CD14-positive monocyte (primary cell): ENCODE measurements around the gene MT1E. TPM values are rescaled to one million over a fixed set of nuclear protein-coding genes. Genes with fewer than 3 reads are reported as not detected.

Experiments
- DNase-seq, 3 donors: peaks; one replicate each; pipeline ENCODE4 v3.0.0-alpha.2; 2011 to 2022
- H2AFZ ChIP-seq: 2 replicates; pipeline ENCODE4 v1.6.0; 2012; ENCODE audit warnings: mild to moderate bottlenecking, low read depth, low read length, inconsistent platforms; ENCODE audit not compliant: insufficient read depth, poor library complexity, severe bottlenecking
- H3K27ac ChIP-seq, 2 donors: 1 replicate in 1 of 2; 2 replicates in 1 of 2; pipeline ENCODE4 v1.5.1; 2012 to 2013; ENCODE audit warnings: low read length in 2 of 2, control low read depth in 1 of 2, inconsistent platforms in 1 of 2, low read depth in 1 of 2, mild to moderate bottlenecking in 1 of 2
- H3K27me3 ChIP-seq, 2 donors: one replicate each; pipeline versions ENCODE4 v1.6.0 to v1.6.1; 2011 to 2013; ENCODE audit warnings: low read length in 2 of 2; ENCODE audit not compliant: control insufficient read depth in 2 of 2, insufficient read depth in 2 of 2
- H3K36me3 ChIP-seq, 2 donors: replicated peaks in 1 of 2; 1 replicate in 1 of 2; 2 replicates in 1 of 2; pipeline versions ENCODE4 v1.5.1 to v1.6.1; 2012 to 2013; ENCODE audit warnings: low read length in 2 of 2, control low read depth in 1 of 2, inconsistent platforms in 1 of 2, mild to moderate bottlenecking in 1 of 2; ENCODE audit not compliant: insufficient read depth in 2 of 2, control insufficient read depth in 1 of 2
- H3K4me1 ChIP-seq, 2 donors: 1 replicate in 1 of 2; 2 replicates in 1 of 2; pipeline versions ENCODE4 v1.5.1 to v1.6.1; 2012 to 2013; ENCODE audit warnings: low read length in 2 of 2, control low read depth in 1 of 2, inconsistent platforms in 1 of 2, mild to moderate bottlenecking in 1 of 2, moderate library complexity in 1 of 2; ENCODE audit not compliant: insufficient read depth in 2 of 2, control insufficient read depth in 1 of 2
- H3K4me2 ChIP-seq: replicated peaks from 2 replicates; pipeline ENCODE3; 2012; ENCODE audit warnings: low read length, moderate library complexity, mild to moderate bottlenecking; ENCODE audit not compliant: poor library complexity, severe bottlenecking; ENCODE audit errors: extremely low read depth
- H3K4me3 ChIP-seq, 3 experiments: fragments of 200-600 bp in 1 of 3; sonication (generic) in 1 of 3; replicated peaks in 1 of 3; 1 replicate in 2 of 3; 2 replicates in 1 of 3; pipeline ENCODE4 v1.5.1; 2011 to 2013; ENCODE audit warnings: low read length in 3 of 3, mild to moderate bottlenecking in 3 of 3, control low read depth in 2 of 3, low read depth in 2 of 3, inconsistent platforms in 1 of 3, moderate library complexity in 1 of 3
- H3K79me2 ChIP-seq: 2 replicates; pipeline ENCODE4 v1.6.0; 2012; ENCODE audit warnings: mild to moderate bottlenecking, control low read depth, inconsistent platforms, low read length, moderate library complexity; ENCODE audit not compliant: insufficient read depth
- H3K9ac ChIP-seq: 2 replicates; pipeline ENCODE4 v1.6.0; 2017; ENCODE audit warnings: low read length, mild to moderate bottlenecking; ENCODE audit not compliant: insufficient read depth, poor library complexity, severe bottlenecking
- H3K9me3 ChIP-seq, 2 donors: replicated peaks in 1 of 2; 1 replicate in 1 of 2; 2 replicates in 1 of 2; pipeline versions ENCODE4 v1.5.1 to v1.6.1; 2012 to 2013; ENCODE audit warnings: low read length in 2 of 2, control low read depth in 1 of 2; ENCODE audit not compliant: control insufficient read depth in 1 of 2, insufficient read depth in 1 of 2
- H4K20me1 ChIP-seq: 2 replicates; pipeline ENCODE4 v1.6.0; 2012; ENCODE audit warnings: mild to moderate bottlenecking, low read length, control low read depth, moderate library complexity; ENCODE audit not compliant: insufficient read depth
- H3K27ac Mint-ChIP-seq, 7 donors: one replicate each; pipeline ENCODE4 v1.8.0; 2020; ENCODE audit warnings: mild to moderate bottlenecking in 7 of 7, mixed read lengths in 7 of 7, moderate library complexity in 6 of 7, inconsistent platforms in 2 of 7
- H3K27me3 Mint-ChIP-seq, 3 donors: one replicate each; pipeline ENCODE4 v1.8.0; 2021 to 2022; ENCODE audit warnings: low read depth in 3 of 3, mild to moderate bottlenecking in 3 of 3, mixed read lengths in 3 of 3, moderate library complexity in 3 of 3, inconsistent platforms in 1 of 3
- H3K36me3 Mint-ChIP-seq, 2 donors: one replicate each; pipeline ENCODE4 v1.8.0; 2020; ENCODE audit warnings: mixed read lengths in 2 of 2, inconsistent platforms in 1 of 2, mild to moderate bottlenecking in 1 of 2
- H3K4me1 Mint-ChIP-seq: one replicate; pipeline ENCODE4 v1.8.0; 2020; ENCODE audit warnings: mild to moderate bottlenecking, mixed read lengths
- H3K4me3 Mint-ChIP-seq, 2 donors: one replicate each; pipeline ENCODE4 v1.8.0; 2020; ENCODE audit warnings: mild to moderate bottlenecking in 2 of 2, mixed read lengths in 2 of 2, moderate library complexity in 1 of 2
- H3K9me3 Mint-ChIP-seq, 7 donors: one replicate each; pipeline ENCODE4 v1.8.0; 2020 to 2022; ENCODE audit warnings: mixed read lengths in 7 of 7, mild to moderate bottlenecking in 6 of 7, moderate library complexity in 6 of 7, inconsistent platforms in 2 of 7
- WGBS: methylation state at CpG from one replicate; pipeline ENCODE4 v1.1.5; 2013; ENCODE audit warnings: missing lambda C conversion rate; ENCODE audit not compliant: insufficient coverage; 5-methylcytosine and 5-hydroxymethylcytosine counted together
- intact Hi-C, 2 donors: fragments of 100-400 bp; cut with micrococcal nuclease; formaldehyde crosslinking; loops; one replicate each; pipeline versions ENCODE4 v1.15.0 to v1.15.1; 2023
- polyA plus RNA-seq, 3 donors: library from polyadenylated mRNA; depleted of rRNA in 1 of 3; unstranded in 2 of 3; stranded (reverse) in 1 of 3; fragments of 300-500 nt in 2 of 3; fragments of >200 nt in 1 of 3; fragmentation: Illumina TruSeq in 2 of 3; gene quantifications; 1 replicate in 2 of 3; 2 replicates in 1 of 3; pipeline ENCODE4 v1.2.3, GENCODE V29; 2012 to 2021
- TF ChIP-seq, protein P1 (sequence below): fragments of 200-600 bp; IDR thresholded peaks from one replicate; pipeline ENCODE4 v1.8.0; 2022; ENCODE audit warnings: antibody characterized with exemption, mild to moderate bottlenecking

The MT1E gene
- polyA plus RNA-seq, 3 donors = 1.3 to 4.3 (median 4.0) TPM

DNA sequence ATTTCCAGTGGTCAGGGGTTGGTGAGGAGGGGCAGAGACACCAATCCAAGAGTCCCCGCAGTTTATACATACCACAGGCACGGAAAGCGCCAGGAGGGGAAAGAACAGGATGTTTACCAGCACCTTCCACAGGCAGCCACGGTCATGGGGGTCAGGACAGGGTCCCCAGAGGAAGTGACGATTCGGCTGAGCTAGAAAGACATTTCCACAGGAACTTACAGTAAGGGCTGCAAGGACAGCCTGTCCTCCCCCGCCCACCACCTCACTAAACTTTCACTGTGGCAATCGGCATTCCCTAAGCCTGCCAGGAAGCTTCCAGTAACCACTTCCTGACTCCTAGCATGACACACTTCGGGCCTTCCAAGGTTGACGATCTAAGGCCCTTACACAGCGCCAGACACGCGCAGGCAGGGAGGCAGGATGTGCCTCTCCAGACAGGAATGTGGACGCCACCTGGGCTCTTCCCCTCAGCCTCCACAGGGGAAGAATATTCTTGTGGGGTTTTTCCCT, 18.4 kb upstream of the MT1E start:
- no peaks in the 10 kb centered on the region for H3K9me3 ChIP-seq
- TF ChIP-seq, protein P1, sequence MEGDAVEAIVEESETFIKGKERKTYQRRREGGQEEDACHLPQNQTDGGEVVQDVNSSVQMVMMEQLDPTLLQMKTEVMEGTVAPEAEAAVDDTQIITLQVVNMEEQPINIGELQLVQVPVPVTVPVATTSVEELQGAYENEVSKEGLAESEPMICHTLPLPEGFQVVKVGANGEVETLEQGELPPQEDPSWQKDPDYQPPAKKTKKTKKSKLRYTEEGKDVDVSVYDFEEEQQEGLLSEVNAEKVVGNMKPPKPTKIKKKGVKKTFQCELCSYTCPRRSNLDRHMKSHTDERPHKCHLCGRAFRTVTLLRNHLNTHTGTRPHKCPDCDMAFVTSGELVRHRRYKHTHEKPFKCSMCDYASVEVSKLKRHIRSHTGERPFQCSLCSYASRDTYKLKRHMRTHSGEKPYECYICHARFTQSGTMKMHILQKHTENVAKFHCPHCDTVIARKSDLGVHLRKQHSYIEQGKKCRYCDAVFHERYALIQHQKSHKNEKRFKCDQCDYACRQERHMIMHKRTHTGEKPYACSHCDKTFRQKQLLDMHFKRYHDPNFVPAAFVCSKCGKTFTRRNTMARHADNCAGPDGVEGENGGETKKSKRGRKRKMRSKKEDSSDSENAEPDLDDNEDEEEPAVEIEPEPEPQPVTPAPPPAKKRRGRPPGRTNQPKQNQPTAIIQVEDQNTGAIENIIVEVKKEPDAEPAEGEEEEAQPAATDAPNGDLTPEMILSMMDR = no peak
- peak overlapping the region; percentile 65 to 93 for H3K27ac ChIP-seq
- Mint-ChIP-seq H3K4me3 (no peak overlapping the region), H3K36me3 (no peaks in the 10 kb centered on the region), H3K27me3 (peaks cover 2 to 4% (median 2%) of the 10 kb centered on the region in 3 donors), H3K9me3 (peaks cover 0 to 3% (median 0%) of the 10 kb centered on the region in 7 donors), H3K27ac (peak overlapping the region in 4 of 7 donors; percentile 56 to 91 (median 88)), H3K4me1 (peaks cover 43% of the 10 kb centered on the region)
- H4K20me1 ChIP-seq = no peaks in the 10 kb centered on the region
- H3K9ac ChIP-seq = no peak overlapping the region
- H3K79me2 ChIP-seq = no peaks in the 10 kb centered on the region
- H3K36me3 ChIP-seq = no peaks in the 10 kb centered on the region
- H2AFZ ChIP-seq = peak overlapping the region; percentile 79
- H3K4me1 ChIP-seq = peaks cover 34 to 41% of the 10 kb centered on the region in 2 donors
- no peak overlapping the region for H3K4me2 ChIP-seq
- no peaks in the 10 kb centered on the region for H3K27me3 ChIP-seq
- DNase-seq = no peak
- 36% methylated on average over 5 of the region's 14 CpGs for WGBS
- intact Hi-C loops = loop anchor here (10.0 kb wide), 3 partner anchors 98 to 578 kb away; partner anchors contain the start of genes NUDT21 (in 1 of the 2), OGFOD1 (in 1 of the 2), PSME3IP1 (in 1 of the 2) and RSPRY1 (in 1 of the 2)
- H3K4me3 ChIP-seq = no peak overlapping the region

DNA sequence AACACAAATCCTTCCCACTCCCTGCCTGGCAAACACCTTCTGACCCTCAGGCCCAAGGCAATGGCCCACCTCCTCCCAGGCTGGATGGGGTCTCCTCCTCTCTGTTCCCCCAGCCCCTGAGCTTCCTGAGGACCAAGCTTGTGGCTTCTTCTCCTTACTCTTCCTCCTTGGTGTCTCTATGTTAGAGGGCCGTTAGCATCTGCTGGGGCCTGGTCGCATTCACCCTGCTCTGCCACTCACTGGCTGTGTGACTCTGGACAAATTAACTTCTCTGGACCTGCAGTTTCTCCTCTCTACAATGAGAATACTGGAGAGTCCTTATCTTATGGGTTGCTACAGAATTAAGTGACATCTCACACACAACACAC, 17.9 kb upstream of the MT1E start:
- Mint-ChIP-seq H3K27ac (peak overlapping the region; percentile 82 to 91 (median 88)), H3K4me3 (peak overlapping the region; percentile 75 to 79), H3K4me1 (peaks cover 43% of the 10 kb centered on the region), H3K27me3 (peaks cover 2 to 3% (median 2%) of the 10 kb centered on the region in 3 donors), H3K9me3 (peaks cover 0 to 3% (median 0%) of the 10 kb centered on the region in 7 donors), H3K36me3 (no peaks in the 10 kb centered on the region)
- WGBS = no CpG with 5 or more reads among the region's 2 CpGs
- TF ChIP-seq, protein P1 = no peak
- no peaks in the 10 kb centered on the region for H3K36me3 ChIP-seq
- H3K79me2 ChIP-seq = no peaks in the 10 kb centered on the region
- no peaks in the 10 kb centered on the region for H3K9me3 ChIP-seq
- H4K20me1 ChIP-seq = no peaks in the 10 kb centered on the region
- no peaks in the 10 kb centered on the region for H3K27me3 ChIP-seq
- H3K4me3 ChIP-seq = peak overlapping the region in 2 of 3 experiments; percentile 46 to 97
- H2AFZ ChIP-seq = peak overlapping the region; percentile 79
- H3K27ac ChIP-seq = peak overlapping the region; percentile 65 to 93
- H3K4me2 ChIP-seq = peak overlapping the region; percentile 87
- intact Hi-C loops = loop anchor here (10.0 kb wide), 3 partner anchors 97 to 577 kb away; partner anchors contain the start of genes NUDT21 (in 1 of the 2), OGFOD1 (in 1 of the 2), PSME3IP1 (in 1 of the 2) and RSPRY1 (in 1 of the 2)
- peaks cover 34 to 41% of the 10 kb centered on the region in 2 donors for H3K4me1 ChIP-seq
- peak overlapping the region; percentile 65 for H3K9ac ChIP-seq
- DNase-seq = no peak
